Measurements from ENCODE around the gene ZC3H12D.

GRCh38 chr6:149435919-149436586, 48.8 kb downstream of the ZC3H12D start:
- TF ChIP-seq EZH2 (IDR thresholded peaks at IDR 0.05; ENCODE audit: borderline replicate concordance, insufficient read depth, low read depth, low read length, poor library complexity, severe bottlenecking) (no peak), CTCF (IDR thresholded peaks at IDR 0.05) (no peak)

Measured in B cell (primary cell).